Measurements from ENCODE around the gene NCAM1.
A peak's percentile ranks its signal among the peaks of the same experiment; 100 is the strongest.

Gene NCAM1

DNA sequence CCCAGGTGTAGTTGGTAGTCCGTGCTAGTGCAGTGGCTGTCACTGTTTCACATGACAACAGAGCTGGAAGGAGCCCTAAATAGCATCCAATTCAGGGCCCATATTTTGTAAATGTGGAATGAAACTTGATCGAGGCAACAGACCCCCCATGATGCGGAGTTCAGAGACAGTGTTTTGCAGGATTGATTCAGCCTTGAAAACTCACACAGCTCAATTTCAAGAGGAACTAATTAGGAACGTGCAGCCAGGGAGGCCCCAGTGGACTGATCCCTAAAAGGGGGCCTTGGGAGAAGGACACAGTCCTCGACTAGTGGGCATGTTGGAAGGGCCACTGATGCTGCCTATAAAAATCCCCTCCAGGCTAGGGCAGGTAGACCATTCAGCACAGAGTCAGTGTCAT lies 292.2 kb downstream of the NCAM1 start:
- no peak for DNase-seq (ENCODE audit: low spot score)

DNA sequence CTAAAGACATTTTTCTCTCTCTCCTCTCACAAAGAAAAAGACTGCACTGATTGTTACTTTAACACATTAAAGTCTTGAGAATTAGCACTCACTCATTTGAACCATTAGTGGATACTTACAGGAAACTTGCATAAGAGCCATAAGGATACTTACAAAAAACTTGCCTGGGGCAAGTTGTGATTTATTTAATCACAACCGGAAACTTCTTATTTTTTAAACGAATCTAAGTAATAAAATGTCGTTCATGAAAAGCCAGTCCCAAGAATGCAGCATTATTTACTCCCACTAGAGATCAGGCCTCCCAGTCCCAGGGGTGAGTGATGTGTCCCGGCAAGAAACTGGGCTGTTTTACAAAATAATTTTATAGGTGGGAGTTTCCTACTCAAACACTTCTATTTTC lies 293.9 kb downstream of the NCAM1 start:
- DNase-seq (ENCODE audit: low spot score), result peak; percentile 51

- no peak for DNase-seq (ENCODE audit: low spot score)
Measured at GRCh38 chr11:113255741-113256140, 294.5 kb downstream of the NCAM1 start.

GRCh38 chr11:113256431-113257202 lies 295.4 kb downstream of the NCAM1 start:
- DNase-seq (ENCODE audit: low spot score), result no peak

GRCh38 chr11:113260096-113260425 lies 298.8 kb downstream of the NCAM1 start:
- no peak for DNase-seq (ENCODE audit: low spot score)

GRCh38 chr11:113260541-113260940 lies 299.3 kb downstream of the NCAM1 start:
- DNase-seq (ENCODE audit: low spot score), result no peak

DNA sequence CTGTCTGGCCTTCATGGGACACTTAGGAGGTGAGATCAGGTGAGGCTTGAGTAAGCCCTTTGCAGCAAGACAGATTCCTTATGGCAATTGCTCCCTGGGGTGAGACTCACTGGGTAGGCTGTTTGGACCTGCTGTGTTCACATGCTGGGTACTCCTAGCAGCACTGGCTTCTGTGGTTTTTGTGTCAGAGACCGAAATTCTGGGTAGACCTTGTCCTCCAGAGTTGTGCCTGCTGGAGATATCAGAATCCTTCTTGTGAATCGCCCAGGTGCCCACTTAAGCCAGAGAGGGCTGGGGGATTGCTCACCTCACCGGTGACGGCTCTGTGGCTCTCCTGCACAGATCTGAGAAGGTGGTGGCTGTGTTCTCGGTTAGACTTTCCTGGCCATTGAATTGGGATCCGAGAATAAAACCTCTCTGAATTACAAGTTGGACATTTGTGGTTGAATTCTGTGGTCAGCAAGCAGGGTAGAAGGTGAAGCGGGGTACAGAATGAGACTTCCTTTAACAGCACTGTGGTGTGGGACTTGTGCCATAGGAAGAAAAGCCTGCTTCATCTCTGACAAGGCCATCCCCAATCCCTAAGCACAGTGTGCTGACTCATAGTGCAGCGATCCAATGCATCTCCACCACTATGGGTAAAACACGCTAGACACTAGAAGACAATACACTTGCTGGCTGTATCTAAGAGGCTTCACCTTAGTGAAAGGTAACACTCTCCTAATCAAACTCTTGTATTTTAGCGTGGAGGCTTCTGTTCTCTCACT lies 300.7 kb downstream of the NCAM1 start:
- no peak for DNase-seq (ENCODE audit: low spot score)

DNA sequence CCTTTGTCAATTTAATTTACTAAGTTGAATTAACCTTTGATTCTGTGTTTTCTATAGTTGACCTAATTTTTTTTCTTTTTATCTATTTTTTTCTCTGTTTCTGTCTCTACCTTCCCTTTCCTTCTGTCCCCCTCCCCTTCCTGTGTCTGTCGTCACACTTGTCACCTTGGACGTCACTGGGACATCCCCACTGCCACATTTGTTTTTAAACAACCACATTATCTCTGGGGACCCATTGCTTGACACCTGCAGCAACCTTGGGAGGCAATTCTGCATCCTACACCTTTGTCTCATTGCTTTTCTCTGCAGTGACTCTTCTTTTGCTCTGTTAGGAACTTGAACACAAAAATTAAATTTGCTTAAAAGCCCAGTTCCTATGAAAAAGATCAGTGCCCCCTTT lies 301.4 kb downstream of the NCAM1 start:
- DNase-seq (ENCODE audit: low spot score), result no peak

DNA sequence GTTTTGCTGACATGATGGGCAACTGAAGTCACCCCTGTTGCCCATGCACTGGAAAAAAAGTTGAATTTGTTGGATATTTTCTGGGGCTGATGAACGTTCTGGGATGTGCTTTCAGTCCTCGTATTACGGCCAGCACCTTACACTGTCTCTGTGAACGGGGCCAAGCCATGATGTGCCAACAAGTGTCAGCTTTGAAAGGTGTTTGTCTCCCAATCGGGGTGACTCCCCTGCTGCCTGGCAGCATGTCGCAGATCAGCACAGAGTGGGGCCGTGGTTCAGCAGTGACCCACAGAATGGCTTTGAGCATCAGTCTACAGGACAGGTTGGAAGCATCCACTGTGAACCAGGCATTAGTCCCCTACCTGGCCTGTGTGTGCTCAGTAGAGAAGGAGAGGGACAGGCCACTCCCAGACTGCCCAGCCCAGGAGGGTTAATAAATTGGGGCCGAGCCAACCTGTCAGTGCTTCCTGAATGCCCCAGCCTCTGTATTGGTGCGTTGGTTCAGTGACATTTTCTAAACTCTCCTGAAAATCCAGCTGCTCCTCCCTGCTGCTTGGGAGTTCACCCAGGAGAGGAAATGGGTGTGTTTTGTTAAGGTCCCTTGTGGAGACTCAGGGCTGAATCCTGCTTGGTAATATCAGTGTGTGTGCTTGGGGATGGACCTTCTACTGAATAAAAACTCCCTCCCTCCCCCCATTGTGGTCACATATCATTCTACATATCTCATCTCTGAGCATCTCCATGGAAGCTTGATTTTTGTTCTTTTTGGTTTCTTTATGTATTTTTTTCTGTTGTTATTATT lies 302.4 kb downstream of the NCAM1 start:
- no peak for DNase-seq (ENCODE audit: low spot score)

- no peak for DNase-seq (ENCODE audit: low spot score)
Measured at GRCh38 chr11:113265362-113265761, 304.1 kb downstream of the NCAM1 start.

DNA sequence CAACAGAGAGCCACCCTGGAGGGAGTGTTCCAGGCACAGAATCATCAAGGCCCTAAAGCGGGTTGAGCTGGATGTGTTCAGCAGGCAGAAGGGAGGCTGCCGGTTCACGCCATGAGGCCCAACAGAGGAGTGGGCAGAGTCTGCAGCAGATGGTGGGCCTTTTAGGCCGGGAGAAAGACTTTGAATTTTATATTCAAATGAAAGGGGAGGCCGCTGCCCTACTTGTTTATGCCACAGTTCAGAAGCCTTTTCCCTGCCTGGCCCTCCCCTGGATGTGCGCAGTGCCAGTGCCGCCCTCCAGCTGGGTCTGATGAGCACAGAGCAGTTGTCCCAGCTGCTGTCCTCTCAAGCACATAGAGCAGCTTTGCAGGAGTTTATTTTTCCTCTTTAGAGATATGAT lies 306.3 kb downstream of the NCAM1 start:
- no peak for DNase-seq (ENCODE audit: low spot score)

- no peak for DNase-seq (ENCODE audit: low spot score)
Measured at GRCh38 chr11:113269096-113269495, 307.9 kb downstream of the NCAM1 start.

DNA sequence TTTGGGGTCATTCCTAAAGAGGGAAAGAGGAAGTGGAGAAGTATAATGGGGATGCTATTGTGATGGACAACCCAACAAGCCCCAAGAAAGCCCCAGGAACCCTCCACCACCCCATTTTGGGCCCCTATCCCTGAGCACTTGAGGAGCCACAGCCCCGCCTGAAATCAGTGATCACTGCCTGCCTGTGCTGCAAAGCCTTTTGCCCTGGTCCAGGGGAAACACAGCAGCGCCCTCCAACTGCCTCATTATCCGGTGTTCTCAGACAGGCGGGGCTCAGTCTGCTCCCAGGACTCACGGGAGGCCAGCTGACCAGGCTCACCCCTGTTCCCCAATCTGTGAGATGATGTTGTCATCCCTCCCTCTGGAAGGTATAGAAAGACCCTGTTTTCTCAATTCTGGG lies 308.4 kb downstream of the NCAM1 start:
- DNase-seq (ENCODE audit: low spot score), result no peak

- DNase-seq (ENCODE audit: low spot score), result no peak
Measured at GRCh38 chr11:113270080-113270479, 308.9 kb downstream of the NCAM1 start.

- DNase-seq (ENCODE audit: low spot score), result no peak
Measured at GRCh38 chr11:113271551-113272245, 310.5 kb downstream of the NCAM1 start.

GRCh38 chr11:113272281-113272680 lies 311.1 kb downstream of the NCAM1 start:
- no peak for DNase-seq (ENCODE audit: low spot score)

DNA sequence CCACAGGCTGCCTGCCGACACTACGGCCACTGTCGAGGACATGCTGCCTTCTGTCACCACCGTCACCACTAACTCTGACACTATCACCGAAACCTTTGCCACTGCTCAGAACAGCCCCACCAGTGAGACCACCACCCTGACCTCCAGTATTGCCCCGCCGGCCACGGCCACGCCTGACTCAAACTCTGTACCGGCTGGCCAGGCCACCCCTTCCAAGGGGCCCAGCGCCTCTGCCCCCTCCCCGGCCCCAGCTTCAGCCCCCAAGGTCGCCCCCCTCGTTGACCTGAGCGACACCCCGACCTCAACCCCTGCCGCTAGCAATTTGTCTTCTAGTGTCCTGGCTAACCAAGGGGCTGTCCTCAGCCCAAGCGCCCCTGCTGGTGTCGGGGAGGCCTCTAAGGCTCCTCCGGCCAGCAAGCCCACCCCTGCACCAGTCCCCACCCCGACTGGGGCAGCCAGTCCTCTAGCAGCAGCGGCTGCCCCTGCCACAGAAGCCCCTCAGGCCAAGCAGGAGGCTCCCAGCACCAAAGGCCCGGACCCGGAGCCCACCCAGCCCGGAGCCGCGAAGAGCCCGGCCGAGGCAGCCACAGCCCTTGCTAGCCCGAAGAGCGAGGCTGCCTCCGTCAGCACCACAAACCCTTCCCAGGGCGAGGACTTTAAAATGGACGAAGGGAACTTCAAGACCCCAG lies 311.9 kb downstream of the NCAM1 start:
- no peak for DNase-seq (ENCODE audit: low spot score)

- no peak for DNase-seq (ENCODE audit: low spot score)
Measured at GRCh38 chr11:113273720-113274119, 312.5 kb downstream of the NCAM1 start.

DNA sequence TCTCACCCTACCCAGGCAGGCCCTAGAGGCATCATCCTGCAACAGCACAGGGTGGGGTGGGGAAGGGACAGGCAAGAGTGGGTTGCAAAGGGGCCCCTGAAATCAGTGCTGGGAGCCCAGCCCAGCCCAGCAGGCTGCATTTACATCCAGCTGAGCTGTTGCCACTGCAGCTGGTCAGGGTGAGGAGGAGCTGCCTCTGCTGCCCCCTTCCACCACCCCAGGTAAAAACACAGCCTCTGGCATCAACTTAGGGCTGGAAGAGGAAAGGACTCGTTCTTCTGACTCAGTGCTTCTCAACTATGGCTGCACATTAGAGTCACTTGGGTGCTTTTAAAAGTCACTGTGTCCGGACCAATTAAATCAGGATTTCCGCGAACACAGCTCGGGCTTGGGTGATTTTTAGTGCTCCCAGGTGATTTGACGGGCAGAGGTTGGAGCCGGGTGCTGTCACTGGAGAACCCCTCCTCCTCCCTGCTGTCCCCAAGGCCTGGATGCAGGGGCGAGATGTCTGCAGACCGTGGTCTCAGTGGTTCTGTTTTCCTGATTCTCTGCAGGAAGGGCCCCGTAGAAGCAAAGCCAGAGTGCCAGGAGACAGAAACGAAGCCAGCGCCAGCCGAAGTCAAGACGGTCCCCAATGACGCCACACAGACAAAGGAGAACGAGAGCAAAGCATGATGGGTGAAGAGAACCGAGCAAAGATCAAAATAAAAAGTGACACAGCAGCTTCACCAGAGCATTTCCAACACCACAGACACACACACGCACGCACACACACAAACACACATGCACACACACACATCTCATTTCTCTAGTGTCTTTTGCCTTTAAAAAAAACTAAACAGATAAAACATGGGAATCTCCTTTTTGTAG lies 313.7 kb downstream of the NCAM1 start:
- no peak for DNase-seq (ENCODE audit: low spot score)

- no peak for DNase-seq (ENCODE audit: low spot score)
Measured at GRCh38 chr11:113275602-113276001, 314.4 kb downstream of the NCAM1 start.

DNA sequence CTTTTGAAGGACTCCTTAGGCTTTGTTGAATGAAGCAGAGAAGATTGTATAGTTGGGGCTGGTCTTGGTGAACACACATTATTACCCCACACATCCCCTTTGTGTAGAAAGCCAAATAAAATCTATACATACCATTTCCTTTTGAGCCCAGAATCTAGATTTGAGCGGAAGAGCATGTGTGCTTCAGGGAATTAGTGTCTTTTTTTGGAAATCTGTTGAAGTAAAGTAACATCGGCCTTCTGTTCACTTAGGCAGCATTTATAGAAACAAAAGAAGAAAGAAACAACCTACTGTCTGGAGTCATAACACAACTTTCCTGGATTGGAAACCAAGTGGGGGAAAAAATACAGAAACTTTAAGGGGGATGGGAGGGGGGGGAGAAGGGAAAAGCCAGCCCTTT lies 315.2 kb downstream of the NCAM1 start:
- DNase-seq (ENCODE audit: low spot score), result no peak
